Measurements from ENCODE around the gene PXMP4. TPM values are rescaled to one million over a fixed set of nuclear protein-coding genes. Genes with fewer than 3 reads are reported as not detected.

The PXMP4 gene
- total and polyA plus RNA-seq, 9 of the 15 experiments (the other 6 are each of a cell fraction or from before 2014, with no cell fraction given): 4.8 to 29.1 (median 6.8) TPM

GRCh38 chr20:33676652-33677645 is 43.2 kb downstream of the PXMP4 start (continued):
- no peak for TF ChIP-seq ZNF407 (IDR thresholded peaks at IDR 0.05; ENCODE audit: low read depth)
